MM.1S (cell line): ENCODE data around the gene UPF3A.
"Not testable (repeated sequence)": the region's sequence is repeated elsewhere in the genome, so short reads cannot be mapped to it uniquely, and the experiment has no call there.

Experiments used
- DNase-seq: peaks from one replicate; pipeline ENCODE4 v3.0.0-alpha.2; 2015
- H2AFZ ChIP-seq: fragments of 300-600 bp; sonication (generic); 2 replicates; pipeline ENCODE4 v1.6.0; 2016; ENCODE audit warnings: antibody characterized with exemption, low read length
- H3F3A ChIP-seq: fragments of 300-600 bp; sonication (generic); 2 replicates; pipeline ENCODE4 v1.6.1; 2016; ENCODE audit warnings: mild to moderate bottlenecking, antibody characterized with exemption, low read length, moderate library complexity, mixed read lengths; ENCODE audit not compliant: insufficient read depth
- H3K27ac ChIP-seq: fragments of 300-600 bp; sonication (generic); 2 replicates; pipeline ENCODE4 v1.5.1; 2016; ENCODE audit warnings: mild to moderate bottlenecking, low read length
- H3K27me3 ChIP-seq: fragments of 300-600 bp; sonication (generic); replicated peaks from 2 replicates; pipeline ENCODE4 v1.6.0; 2016; ENCODE audit warnings: low read length; ENCODE audit not compliant: insufficient read depth
- H3K36me3 ChIP-seq: fragments of 300-600 bp; sonication (generic); replicated peaks from 2 replicates; pipeline ENCODE4 v1.6.1; 2016; ENCODE audit warnings: mild to moderate bottlenecking, low read length, mixed read lengths; ENCODE audit not compliant: insufficient read depth
- H3K4me1 ChIP-seq: fragments of 300-600 bp; sonication (generic); 2 replicates; pipeline ENCODE4 v1.6.1; 2016; ENCODE audit warnings: low read length, mixed read lengths
- H3K4me2 ChIP-seq: fragments of 300-600 bp; sonication (generic); 2 replicates; pipeline ENCODE4 v1.6.0; 2016; ENCODE audit warnings: low read depth, low read length
- H3K4me3 ChIP-seq: fragments of 300-600 bp; sonication (generic); 2 replicates; pipeline ENCODE4 v1.5.1; 2016; ENCODE audit warnings: low read length, mixed read lengths
- H3K79me2 ChIP-seq: fragments of 300-600 bp; sonication (generic); 2 replicates; pipeline ENCODE4 v1.6.1; 2016; ENCODE audit warnings: mixed run types, low read length, mixed read lengths
- H3K9ac ChIP-seq: fragments of 300-600 bp; sonication (generic); 2 replicates; pipeline ENCODE4 v1.6.1; 2016; ENCODE audit warnings: low read length, mixed read lengths
- H3K9me2 ChIP-seq: fragments of 300-600 bp; sonication (generic); replicated peaks from 2 replicates; pipeline ENCODE4 v1.6.1; 2016; ENCODE audit warnings: mild to moderate bottlenecking, low read length, mixed read lengths; ENCODE audit not compliant: insufficient read depth
- H3K9me3 ChIP-seq: fragments of 300-600 bp; sonication (generic); replicated peaks from 2 replicates; pipeline ENCODE4 v1.6.1; 2016; ENCODE audit warnings: mild to moderate bottlenecking, low read length, mixed read lengths; ENCODE audit not compliant: insufficient read depth
- H4K20me1 ChIP-seq: fragments of 300-600 bp; sonication (generic); 2 replicates; pipeline ENCODE4 v1.6.1; 2016; ENCODE audit warnings: mild to moderate bottlenecking, low read length, moderate library complexity, mixed read lengths; ENCODE audit not compliant: insufficient read depth
- EZH2 ChIP-seq: fragments of 300-600 bp; sonication (generic); optimal IDR thresholded peaks from 2 replicates; pipeline ENCODE3; 2017; ENCODE audit warnings: low read depth, mild to moderate bottlenecking, antibody characterized with exemption, low read length, mixed read lengths
- EZH2phosphoT487 ChIP-seq: fragments of 300-600 bp; sonication (generic); IDR thresholded peaks from 2 replicates; pipeline ENCODE4 v1.6.1; 2018; ENCODE audit warnings: antibody characterized with exemption, low read length
- TF ChIP-seq, protein P1 (sequence below): fragments of 300-600 bp; sonication (generic); IDR thresholded peaks from 2 replicates; pipeline ENCODE4 v1.5.1; 2016; ENCODE audit warnings: antibody characterized with exemption, low read length, mixed read lengths

Gene UPF3A

DNA sequence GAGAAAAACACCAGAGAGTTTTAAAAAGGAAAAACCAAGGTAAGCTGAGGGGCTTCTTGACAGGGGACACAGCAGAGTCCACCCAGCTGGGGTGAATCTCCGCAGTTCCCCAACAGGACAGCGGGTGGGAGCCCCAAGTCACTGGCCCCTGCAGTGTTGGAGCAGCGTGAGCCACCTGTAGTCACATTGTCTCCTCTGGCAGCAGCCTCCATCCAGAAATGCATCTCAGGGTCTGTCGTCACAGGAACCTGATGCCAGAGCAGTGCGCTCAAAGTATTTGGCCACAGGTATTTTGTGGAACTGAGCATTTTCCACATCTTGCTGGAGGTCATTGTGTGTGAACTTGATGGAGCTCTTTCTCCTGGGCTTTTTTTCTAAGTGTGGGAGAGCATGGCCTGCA lies 57.6 kb downstream of the UPF3A start:
- Histone ChIP-seq H3K4me1 (peaks cover 32% of the 10 kb centered on the region), H3K79me2 (no peaks in the 10 kb centered on the region), H3F3A (peaks cover 28% of the 10 kb centered on the region), H3K9me3 (no peaks in the 10 kb centered on the region), H3K27ac (no peak overlapping the region), H3K9me2 (no peaks in the 10 kb centered on the region), H4K20me1 (no peaks in the 10 kb centered on the region), H3K4me3 (no peak overlapping the region), H3K27me3 (no peaks in the 10 kb centered on the region), H3K4me2 (peak overlapping the region; percentile 68; the same call in 1 of the 2 replicates), H3K36me3 (no peaks in the 10 kb centered on the region), H3K9ac (no peak overlapping the region; the same call in 1 of the 2 replicates), H2AFZ (no peak overlapping the region)
- TF ChIP-seq EZH2phosphoT487, result no peak
- TF ChIP-seq, protein P1, sequence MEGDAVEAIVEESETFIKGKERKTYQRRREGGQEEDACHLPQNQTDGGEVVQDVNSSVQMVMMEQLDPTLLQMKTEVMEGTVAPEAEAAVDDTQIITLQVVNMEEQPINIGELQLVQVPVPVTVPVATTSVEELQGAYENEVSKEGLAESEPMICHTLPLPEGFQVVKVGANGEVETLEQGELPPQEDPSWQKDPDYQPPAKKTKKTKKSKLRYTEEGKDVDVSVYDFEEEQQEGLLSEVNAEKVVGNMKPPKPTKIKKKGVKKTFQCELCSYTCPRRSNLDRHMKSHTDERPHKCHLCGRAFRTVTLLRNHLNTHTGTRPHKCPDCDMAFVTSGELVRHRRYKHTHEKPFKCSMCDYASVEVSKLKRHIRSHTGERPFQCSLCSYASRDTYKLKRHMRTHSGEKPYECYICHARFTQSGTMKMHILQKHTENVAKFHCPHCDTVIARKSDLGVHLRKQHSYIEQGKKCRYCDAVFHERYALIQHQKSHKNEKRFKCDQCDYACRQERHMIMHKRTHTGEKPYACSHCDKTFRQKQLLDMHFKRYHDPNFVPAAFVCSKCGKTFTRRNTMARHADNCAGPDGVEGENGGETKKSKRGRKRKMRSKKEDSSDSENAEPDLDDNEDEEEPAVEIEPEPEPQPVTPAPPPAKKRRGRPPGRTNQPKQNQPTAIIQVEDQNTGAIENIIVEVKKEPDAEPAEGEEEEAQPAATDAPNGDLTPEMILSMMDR, result no peak
- no peak for DNase-seq

DNA sequence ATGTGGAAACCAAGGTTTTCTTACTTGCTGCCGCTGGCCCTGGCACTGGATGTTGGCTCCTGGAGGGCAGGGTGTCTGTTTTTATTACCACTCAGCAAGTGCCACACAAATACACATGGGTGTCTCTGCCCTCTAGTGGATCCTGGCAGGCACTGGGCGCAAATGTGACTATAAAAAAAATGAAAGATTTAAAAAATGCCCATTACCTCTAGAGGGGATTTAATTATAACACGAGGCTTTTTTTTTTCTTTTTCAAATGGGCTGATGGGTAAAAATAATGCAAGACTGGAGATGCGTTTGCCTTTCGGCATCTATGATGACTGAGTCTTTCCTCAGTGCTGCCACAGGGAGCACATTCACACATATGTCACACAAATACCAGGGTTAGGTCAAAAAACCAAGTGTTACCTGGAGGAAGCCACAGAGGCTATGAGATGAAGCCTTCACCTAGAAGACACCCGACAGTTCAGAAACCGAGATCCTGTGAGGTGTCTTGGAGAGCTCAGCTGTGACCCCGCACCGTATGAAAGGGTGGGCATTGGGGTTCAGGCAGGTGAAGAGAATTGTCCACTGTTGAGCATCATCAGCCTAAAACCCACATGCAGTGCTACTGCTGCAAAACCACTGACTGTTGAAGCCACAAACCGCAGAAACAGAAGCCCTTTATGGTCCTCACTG lies 58.6 kb downstream of the UPF3A start:
- Histone ChIP-seq H3K79me2 (no peaks in the 10 kb centered on the region), H3K4me1 (peaks cover 22% of the 10 kb centered on the region), H3K4me2 (peak overlapping the region; percentile 68; the same call in 1 of the 2 replicates), H3K36me3 (no peaks in the 10 kb centered on the region), H3K27me3 (no peaks in the 10 kb centered on the region), H2AFZ (peak overlapping the region; percentile 72), H3F3A (peaks cover 18% of the 10 kb centered on the region), H3K4me3 (peak overlapping the region; percentile 28; the same call in 1 of the 2 replicates), H3K9ac (peak overlapping the region; percentile 39), H3K27ac (peak overlapping the region; percentile 59; the same call in 1 of the 2 replicates), H3K9me3 (no peaks in the 10 kb centered on the region), H3K9me2 (no peaks in the 10 kb centered on the region), H4K20me1 (no peaks in the 10 kb centered on the region)
- peak; percentile 81 for DNase-seq
- TF ChIP-seq EZH2 (no peak), EZH2phosphoT487 (no peak)
- TF ChIP-seq, protein P1, result peak; percentile 86

DNA sequence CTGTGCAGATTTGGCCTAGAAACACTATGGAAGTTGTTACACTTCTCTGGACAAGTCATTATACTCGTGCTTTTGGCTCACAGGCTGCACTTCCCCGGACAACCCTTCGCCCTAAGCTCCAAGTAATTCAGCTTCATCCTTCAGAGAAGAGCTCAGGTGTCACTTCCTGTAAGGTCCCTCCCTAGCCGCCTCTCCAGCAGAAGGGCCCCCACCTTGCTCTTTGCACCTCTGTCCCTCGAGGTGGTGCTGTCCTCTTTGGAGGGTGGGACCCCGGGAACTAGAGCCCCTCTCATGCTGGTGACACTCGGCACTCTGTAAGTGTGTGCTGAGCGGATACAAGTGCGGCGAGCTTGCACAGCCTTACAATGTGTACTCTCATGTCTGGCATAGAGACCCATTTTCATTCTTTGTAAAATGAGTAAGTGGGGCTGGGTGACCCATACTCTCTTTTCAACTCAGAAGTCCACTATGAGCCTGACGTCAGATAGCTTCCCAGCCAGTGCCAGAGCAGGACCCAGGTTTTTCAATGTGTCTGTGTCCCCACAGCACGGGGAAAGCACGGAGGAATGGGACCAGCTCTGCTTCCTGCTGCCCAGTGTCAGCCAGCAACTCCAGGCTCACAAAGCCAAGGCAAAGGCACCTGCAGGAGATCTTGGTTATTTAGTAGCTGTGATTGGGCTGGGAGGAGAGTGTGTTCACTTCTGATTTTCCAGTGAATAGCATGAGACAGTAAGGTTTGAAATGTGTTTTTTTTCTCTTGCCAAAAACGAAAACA lies 59.8 kb downstream of the UPF3A start:
- Histone ChIP-seq H3K4me1 (peaks cover 19% of the 10 kb centered on the region), H3K36me3 (no peaks in the 10 kb centered on the region), H2AFZ (no peak overlapping the region), H3K27ac (no peak overlapping the region), H3K9ac (no peak overlapping the region), H4K20me1 (no peaks in the 10 kb centered on the region), H3K9me3 (no peaks in the 10 kb centered on the region), H3K9me2 (no peaks in the 10 kb centered on the region), H3K4me3 (no peak overlapping the region), H3K27me3 (no peaks in the 10 kb centered on the region), H3K4me2 (no peak overlapping the region), H3K79me2 (no peaks in the 10 kb centered on the region), H3F3A (peaks cover 18% of the 10 kb centered on the region)
- DNase-seq, result no peak
- TF ChIP-seq, protein P1, result no peak
- TF ChIP-seq EZH2, result no peak
- TF ChIP-seq EZH2phosphoT487, result no peak

DNA sequence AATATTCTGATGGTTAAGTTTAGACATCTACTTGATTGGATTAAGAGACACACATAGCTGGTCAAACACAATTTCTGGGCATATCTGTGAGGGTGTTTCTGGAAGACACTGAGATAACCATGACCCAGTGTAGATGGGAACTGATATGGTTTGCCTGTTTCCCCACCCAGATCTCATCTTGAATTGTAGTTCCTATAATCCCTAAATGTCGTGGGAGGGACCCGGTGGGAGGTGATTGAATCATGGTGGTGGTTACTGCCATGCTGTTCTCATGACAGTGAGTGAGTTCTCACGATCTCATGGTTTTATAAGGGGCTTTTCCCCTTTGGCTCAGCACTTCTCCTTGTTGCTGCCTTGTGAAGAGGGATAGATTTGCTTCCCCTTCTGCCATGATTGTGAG lies 65.9 kb downstream of the UPF3A start:
- not testable (repeated sequence) for H3K4me1 ChIP-seq, H3K79me2 ChIP-seq, H4K20me1 ChIP-seq, H3K36me3 ChIP-seq, H3F3A ChIP-seq, DNase-seq, H3K27me3 ChIP-seq, H3K9me3 ChIP-seq, H3K9ac ChIP-seq, H3K4me3 ChIP-seq, H3K9me2 ChIP-seq, H3K27ac ChIP-seq, H3K4me2 ChIP-seq, H2AFZ ChIP-seq
